ENCODE results near the gene SH2D5. TPM values are rescaled to one million over a fixed set of nuclear protein-coding genes. Genes with fewer than 3 reads are reported as not detected.

Gene SH2D5
- total and polyA plus RNA-seq, 2 donors (not counting 3 experiments of a cell fraction or from before 2014, with no cell fraction given) = 0.23 to 1.0 TPM

DNA sequence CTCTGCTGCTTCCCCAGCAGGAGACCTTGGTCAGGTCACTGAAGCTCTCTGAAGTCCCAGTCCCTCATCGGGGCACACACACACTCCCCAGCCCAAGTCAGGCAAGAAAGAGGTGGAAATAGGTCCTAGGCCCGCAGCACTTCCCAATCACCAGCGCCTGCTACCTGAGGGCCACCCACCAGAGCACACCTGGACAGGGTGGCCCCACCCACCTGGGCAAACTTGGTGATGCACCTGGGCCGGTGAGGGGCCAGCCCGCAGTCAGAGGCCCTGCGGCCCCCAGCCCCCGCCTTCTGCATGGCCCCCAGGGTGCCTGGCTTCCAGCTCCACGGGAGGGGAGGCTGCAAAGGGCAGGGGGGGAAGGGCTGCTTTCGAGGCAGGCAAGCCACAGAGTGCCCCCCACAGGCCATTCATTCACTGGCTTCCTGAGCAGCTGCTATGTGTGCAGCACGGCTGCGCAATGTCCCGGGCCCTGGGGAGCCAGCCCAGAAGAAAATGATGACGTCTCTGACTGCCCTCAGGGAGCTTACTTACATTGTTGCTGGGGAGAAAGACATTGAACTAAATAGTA, 4.7 kb downstream of the SH2D5 start:
- Histone ChIP-seq H2AFZ (ENCODE audit: low read depth, low read length) (no peak overlapping the region), H3K9me1 (replicated peaks; ENCODE audit: control insufficient read depth, extremely low read depth, insufficient read depth, low read length) (no peaks in the 10 kb centered on the region), H3K9me3 (replicated peaks; ENCODE audit: control insufficient read depth, insufficient read depth, low read length) (no peaks in the 10 kb centered on the region), H3K4me2 (ENCODE audit: insufficient read depth, low read length) (no peak overlapping the region), H3K36me3 (ENCODE audit: control insufficient read depth in 2 of 2, extremely low read depth in 1 of 2, insufficient read depth in 2 of 2, low read length in 2 of 2) (no peaks in the 10 kb centered on the region), H3K9ac (replicated peaks; ENCODE audit: extremely low read depth, insufficient read depth, low read length) (no peak overlapping the region), H3K4me1 (ENCODE audit: control insufficient read depth, extremely low read depth, insufficient read depth, low read length) (peaks cover 7% of the 10 kb centered on the region), H3K27me3 (ENCODE audit: control insufficient read depth in 2 of 2, insufficient read depth in 2 of 2, low read length in 2 of 2) (peaks cover 7 to 16% of the 10 kb centered on the region in 2 experiments), H3K79me2 (ENCODE audit: control insufficient read depth, insufficient read depth, low read length) (no peaks in the 10 kb centered on the region), H3K4me3 (replicated peaks in 1 of 3; ENCODE audit: insufficient read depth in 1 of 3, low read depth in 1 of 3, low read length in 3 of 3) (no peak overlapping the region), H3K27ac (ENCODE audit: insufficient read depth, low read depth, low read length) (no peak overlapping the region), H4K20me1 (replicated peaks; ENCODE audit: control insufficient read depth, extremely low read depth, insufficient read depth, low read length) (no peaks in the 10 kb centered on the region)
- intact Hi-C loops (cut with micrococcal nuclease) = loop anchor here (1.0 kb wide), 1 partner anchor 29 kb away; no protein-coding TSS in a partner anchor
- FAIRE-seq (no peak), DNase-seq (ENCODE audit: low read depth, low spot score) (no peak)
- BruUV-seq (replicated peaks) = no TSS peak
- TF ChIP-seq EZH2 (IDR thresholded peaks at IDR 0.05; ENCODE audit: borderline replicate concordance, low read depth, low read length, severe bottlenecking) = no peak
- TF ChIP-seq, protein P1, sequence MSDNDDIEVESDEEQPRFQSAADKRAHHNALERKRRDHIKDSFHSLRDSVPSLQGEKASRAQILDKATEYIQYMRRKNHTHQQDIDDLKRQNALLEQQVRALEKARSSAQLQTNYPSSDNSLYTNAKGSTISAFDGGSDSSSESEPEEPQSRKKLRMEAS (IDR thresholded peaks at IDR 0.05; ENCODE audit: insufficient read depth, insufficient read length) = no peak
- TF ChIP-seq FOS (IDR thresholded peaks at IDR 0.05; ENCODE audit: borderline replicate concordance, insufficient read depth, low read length) = no peak
- TF ChIP-seq POLR2AphosphoS5 (IDR thresholded peaks at IDR 0.05; ENCODE audit: insufficient read depth, low read depth, low read length) = no peak
- TF ChIP-seq, protein P2, sequence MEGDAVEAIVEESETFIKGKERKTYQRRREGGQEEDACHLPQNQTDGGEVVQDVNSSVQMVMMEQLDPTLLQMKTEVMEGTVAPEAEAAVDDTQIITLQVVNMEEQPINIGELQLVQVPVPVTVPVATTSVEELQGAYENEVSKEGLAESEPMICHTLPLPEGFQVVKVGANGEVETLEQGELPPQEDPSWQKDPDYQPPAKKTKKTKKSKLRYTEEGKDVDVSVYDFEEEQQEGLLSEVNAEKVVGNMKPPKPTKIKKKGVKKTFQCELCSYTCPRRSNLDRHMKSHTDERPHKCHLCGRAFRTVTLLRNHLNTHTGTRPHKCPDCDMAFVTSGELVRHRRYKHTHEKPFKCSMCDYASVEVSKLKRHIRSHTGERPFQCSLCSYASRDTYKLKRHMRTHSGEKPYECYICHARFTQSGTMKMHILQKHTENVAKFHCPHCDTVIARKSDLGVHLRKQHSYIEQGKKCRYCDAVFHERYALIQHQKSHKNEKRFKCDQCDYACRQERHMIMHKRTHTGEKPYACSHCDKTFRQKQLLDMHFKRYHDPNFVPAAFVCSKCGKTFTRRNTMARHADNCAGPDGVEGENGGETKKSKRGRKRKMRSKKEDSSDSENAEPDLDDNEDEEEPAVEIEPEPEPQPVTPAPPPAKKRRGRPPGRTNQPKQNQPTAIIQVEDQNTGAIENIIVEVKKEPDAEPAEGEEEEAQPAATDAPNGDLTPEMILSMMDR (IDR thresholded peaks at IDR 0.05; ENCODE audit: extremely low read depth in 1 of 2, insufficient read depth in 1 of 2, low read depth in 1 of 2, low read length in 2 of 2) = peak; percentile 14 to 16
- TF ChIP-seq JUN (IDR thresholded peaks at IDR 0.05; ENCODE audit: borderline replicate concordance, insufficient read depth, insufficient read length, low read depth) = no peak
- TF ChIP-seq MYC (IDR thresholded peaks at IDR 0.05; ENCODE audit: low read depth, low read length) = no peak
- no peak for TF ChIP-seq GATA2 (IDR thresholded peaks at IDR 0.05; ENCODE audit: insufficient read depth, insufficient read length, low read depth, low read length)
- no peak for TF ChIP-seq POLR2A (IDR thresholded peaks at IDR 0.05; ENCODE audit: low read depth, low read length)
- dilution Hi-C loops (cut with MboI; ENCODE audit: extremely low pct_ligation_motif_present, low sequenced_read_pairs) = no loop called here
- POLR2A ChIA-PET = no interaction called here
- CTCF ChIA-PET = interaction anchor here (1.2 to 1.9 kb wide), 3 partner anchors 10 to 467 kb away, joined by 3 to 12 read pairs (median 5); partner anchors contain the start of gene KIF17

Measured in endothelial cell of umbilical vein (primary cell).